HG03342 (cell line): ENCODE results near the gene ZNF280B.
A peak's percentile ranks its signal among the peaks of the same experiment; 100 is the strongest.

Experiments
- ATAC-seq: cut with Tn5 transposase; IDR thresholded peaks from one replicate; pipeline ENCODE4 v1.9.1; 2021; ENCODE audit warnings: mild to moderate bottlenecking, moderate library complexity; ENCODE audit not compliant: unreplicated experiment

ZNF280B gene, protein sequence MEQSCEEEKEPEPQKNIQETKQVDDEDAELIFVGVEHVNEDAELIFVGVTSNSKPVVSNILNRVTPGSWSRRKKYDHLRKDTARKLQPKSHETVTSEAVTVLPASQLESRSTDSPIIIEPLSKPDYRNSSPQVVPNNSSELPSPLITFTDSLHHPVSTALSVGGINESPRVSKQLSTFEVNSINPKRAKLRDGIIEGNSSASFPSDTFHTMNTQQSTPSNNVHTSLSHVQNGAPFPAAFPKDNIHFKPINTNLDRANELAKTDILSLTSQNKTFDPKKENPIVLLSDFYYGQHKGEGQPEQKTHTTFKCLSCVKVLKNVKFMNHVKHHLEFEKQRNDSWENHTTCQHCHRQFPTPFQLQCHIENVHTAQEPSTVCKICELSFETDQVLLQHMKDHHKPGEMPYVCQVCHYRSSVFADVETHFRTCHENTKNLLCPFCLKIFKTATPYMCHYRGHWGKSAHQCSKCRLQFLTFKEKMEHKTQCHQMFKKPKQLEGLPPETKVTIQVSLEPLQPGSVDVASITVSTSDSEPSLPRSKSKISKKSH

DNA sequence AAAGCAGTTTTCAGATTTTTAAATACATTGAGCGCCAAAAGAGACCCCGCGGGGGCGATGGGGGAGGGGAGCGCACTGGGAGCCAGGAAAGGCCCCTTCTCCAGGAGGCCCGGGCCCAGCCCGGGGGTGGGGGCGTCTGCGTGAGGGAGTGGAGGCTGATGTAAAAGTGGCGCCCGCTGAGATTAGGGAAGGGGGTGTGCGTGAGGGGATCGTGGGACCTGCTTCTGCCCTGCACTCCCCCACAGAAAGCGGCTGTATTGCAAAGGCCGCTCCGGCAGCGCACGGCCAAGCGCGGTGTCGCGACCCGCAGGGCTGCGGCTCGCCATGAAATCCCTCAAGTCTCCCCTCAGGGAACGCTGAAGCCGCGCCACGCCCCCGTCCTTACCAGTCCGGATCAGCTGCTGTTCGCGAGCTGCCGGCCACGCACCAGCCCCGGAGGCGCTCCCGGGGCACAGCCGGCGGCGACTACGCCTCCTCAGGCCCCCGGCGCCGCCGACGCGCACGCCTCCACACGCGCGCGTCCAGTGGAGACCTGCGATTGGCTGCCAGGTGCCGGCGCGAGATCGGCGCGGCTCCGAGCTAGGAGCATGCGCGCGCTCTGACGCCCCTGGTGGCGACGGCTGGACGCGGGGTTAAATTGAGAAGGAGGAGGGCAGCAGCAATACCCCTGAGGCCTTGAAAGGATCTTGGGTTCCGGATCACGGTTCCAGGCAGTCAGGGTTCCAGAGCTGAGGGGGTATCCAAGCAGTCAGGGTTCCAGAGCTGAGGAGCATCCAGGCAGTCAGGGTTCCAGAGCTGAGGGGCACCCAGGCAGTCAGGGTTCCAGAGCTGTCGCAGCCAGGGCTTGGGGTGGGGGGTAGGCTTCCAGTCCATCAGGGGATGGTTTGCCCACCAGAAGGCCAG, at the start of gene ZNF280B:
Gene ZNF280B (minus strand): TSS at position 469 of the 903 bp plus-strand sequence. CDS start 19,344 bp downstream, outside the sequence.
- ATAC-seq, result peak; percentile 76

DNA sequence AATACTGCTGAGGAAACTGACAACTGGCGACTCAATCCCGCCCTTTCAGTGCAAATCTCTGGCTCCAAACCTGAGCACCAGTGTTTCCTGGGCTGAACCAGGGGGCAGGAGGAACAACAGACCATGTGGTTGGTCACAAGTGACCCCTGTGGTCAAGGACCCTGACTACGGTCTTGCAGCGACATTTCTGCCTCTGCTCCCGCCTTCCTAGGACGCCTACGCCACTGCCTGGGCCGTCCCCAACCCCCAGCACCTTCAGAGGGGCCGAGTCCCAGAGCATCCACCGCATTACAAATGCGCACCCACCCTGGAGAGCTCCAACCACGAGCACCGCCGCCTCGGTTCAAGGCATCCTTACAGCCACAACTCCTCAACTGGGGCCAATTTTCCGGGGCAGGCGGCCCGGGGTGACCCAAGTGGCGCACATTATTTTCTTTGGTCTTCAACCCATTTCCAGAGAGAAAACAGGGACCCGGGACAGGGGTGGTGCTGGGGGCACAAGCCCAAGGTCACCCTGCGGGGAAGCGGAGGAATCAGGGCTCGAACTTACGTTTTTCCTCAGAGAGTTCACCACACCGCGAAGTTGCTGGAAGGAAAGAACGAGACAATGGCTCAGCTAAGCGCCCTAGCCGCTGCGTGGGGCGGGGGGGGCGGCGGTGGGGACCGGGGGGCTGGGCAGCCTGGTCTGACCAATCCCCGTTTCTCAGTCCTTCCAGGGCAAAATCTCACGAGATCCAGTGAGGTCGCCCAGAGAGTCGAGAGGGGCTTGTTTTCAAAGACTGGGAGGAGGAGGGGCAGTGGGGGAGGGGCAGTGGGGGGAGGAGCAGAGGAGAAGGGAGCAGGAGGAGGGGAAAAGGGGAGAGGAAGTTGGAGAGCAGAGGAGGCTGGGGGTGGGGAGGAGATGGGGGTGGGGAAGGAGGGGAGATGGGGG, 48.7 kb upstream of the ZNF280B start:
- ATAC-seq, result no peak

DNA sequence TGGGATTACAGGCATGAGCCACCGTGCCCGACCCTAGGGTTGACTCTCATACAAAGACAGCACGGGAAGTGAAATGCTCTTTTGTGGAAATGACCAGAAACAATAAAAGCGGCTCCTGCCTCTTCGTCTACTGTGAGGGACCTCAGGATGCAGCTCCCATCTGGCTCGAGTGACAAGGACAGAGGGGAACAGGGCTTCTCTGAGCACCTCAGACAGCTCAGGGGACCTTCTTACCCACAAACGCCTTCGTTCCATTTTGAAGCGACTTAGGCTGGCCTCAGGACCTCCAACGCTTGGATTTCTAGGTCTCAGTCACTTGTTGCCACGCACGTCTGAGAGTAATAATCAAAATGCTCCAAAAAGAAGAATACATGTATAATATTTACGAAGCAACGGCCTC, 48.0 kb upstream of the ZNF280B start:
- ATAC-seq, result no peak

DNA sequence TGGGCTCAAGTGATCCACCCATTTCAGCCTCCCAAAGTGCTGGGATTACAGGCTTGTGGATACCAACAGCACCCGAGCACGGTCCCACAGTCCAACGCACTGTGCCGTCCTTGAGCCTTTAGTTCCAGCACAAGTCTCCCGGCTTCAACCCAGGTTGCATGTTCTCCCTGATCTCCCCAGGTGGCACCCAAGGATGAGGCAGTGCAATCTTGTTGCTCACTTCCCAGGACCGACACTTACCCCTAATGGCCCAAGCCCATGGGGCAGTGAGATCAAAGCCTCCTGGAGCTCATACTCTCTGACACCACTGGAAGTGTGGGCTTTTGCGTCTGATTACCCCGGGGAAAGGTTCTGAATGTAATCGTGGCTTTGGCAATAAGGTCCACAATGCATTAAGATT, 47.1 kb upstream of the ZNF280B start:
- ATAC-seq, result no peak

DNA sequence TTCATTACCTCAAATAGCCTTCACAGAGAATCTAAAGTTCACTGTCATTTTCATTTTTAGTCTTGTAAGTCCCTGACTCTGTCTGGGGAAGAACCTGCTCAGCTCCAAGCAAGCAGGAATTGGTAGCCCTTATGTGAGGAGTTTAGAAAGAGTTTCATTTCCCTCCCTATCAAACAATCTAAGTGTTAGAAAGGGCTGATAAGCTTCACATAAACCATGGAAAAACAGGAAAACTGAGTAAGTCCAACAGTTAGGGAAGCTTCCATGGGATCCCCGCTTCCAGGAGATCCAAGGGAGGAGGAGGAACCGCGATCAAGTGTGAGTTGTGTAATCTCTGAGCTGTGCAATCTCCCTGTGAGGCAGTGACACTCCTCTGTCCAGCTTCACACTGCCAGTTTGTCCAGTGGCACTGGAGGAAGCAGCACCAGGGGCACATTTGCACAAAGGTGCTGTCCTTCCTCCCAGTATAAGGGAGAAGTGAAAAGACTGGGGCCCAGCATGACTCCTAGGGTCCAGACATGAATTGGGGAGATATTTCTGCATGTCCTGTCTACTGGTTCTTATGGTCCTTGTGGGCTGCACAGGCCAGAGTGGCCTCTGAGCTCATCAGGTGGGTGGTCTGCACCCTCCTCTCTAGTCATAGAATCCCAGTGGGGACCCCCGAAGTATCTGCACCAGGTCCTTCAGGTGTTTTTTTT, 46.2 kb upstream of the ZNF280B start:
- no peak for ATAC-seq

DNA sequence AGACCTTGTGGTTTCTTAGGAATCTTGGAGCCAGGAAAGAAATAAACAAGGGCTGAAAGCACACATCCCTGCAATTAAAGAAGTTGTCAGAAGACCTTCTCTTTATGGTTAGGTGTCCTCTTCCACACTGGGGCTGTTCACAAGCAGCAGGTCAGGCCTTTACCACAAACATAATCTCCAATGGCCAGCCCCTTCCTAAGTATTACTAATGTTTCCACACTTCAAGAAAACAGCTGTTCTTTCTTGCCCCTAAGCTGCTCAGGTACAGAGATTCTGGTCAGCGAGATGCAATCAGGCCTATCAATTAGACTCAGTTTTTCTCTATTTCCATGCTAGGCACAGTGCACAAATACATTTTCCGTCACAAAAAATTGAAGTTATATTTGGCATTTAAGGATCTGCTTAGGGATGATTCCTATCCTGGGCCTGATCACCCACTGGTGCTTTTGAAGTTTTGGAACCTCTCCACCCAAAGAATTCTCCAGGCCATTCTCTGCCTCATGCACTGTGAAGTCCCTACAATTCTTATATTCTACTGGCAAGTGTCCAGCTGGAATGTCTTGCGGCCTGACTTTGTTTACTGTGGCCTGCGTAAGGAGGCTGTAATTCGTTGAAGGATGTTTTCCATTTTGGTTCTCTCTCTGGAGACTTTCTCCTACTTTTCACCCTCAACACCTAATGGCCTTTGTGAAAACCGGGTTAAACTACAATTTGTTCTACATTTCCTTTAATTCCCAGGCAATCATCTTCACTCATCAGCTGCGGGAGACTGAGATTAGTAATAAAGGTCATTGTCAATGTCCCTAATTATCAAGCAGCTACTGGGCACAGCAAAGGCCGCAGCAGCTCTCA, 45.4 kb upstream of the ZNF280B start:
- no peak for ATAC-seq

DNA sequence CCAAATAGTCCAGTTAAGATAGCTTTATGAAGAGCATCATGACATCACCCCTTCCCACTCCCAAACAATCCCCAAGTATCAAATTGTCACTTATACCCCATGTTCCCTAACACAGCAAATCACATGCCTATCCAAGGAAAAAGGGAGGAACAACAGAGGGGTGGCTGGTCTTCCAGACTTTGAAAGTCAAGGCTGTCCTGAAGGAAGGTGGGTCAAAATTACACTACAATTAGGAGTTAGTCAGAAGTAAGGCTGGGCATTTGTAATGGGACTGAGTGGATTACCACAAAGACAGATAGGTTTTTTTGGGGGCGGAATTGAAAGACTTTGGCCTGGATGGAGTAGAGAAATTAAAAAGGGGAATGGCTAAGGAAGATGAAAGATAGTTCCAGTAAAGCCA, 44.6 kb upstream of the ZNF280B start:
- ATAC-seq, result no peak

DNA sequence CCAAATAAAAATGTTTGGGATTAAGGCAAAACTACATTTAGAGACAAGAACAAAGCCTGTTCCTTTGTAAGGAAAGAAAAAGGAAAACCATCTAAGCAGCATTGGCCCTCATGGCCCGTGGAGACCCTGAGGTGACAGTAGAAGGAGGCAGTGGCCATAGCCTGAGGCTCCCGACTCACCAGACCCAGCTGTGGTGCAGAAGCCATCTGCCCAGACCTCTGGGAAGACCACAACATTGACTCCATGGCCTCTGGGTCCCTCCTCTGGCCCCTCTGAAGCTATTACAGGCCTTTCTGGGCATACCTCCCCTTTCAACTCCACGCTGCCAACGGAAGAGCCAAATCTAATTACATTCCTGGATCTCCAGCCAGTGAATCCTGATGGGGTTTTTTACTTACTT, 44.1 kb upstream of the ZNF280B start:
- ATAC-seq, result no peak

DNA sequence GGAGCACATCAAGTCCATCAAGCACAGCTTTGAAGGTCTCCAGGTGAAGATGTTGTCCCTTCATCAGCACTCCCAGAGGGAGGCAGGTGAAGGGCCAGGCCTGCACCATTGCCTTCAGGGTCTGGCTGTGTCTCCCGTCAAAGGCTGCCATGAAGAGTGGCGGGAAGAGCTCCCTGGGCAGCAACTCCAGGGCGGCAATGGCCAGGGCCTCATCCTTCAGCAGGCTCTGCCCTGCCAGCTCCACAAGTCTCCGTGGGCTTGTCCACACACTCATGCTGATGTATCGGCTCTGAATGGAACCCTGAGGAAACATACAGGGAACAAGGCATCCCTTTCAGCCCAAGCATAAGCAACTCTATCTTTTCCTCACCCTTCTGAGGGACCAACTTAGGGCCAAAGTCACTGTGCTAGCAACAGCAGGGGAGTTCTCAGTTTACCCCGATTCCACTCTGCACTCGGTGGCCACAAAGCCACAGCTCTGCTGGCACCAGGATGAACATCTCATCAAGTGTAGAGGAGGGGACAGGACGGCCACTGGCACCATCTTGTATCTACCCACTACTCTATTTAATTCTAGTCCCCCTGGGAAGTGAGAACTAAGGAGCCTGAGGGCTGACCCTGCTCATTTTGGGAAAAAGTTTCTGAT, 42.4 kb upstream of the ZNF280B start:
- no peak for ATAC-seq

DNA sequence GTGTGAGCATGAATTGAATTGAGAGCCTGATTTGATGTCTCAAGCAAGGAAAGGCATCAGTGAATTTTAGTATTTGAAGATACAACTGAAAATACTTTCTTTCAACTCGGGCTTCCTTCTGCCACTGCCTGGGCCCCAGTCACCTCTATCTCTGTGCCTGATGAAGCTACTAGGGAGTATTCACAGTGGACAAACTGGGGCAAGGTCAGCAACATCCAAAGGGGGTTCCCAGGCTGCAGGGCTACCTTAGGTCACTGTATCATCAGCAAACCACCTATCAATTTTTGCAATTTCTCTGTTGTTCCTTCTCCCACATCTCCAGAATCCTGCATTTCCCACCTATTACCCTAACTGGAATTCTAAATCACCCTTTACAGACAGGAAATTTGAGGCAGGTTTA, 40.4 kb upstream of the ZNF280B start:
- ATAC-seq, result no peak

DNA sequence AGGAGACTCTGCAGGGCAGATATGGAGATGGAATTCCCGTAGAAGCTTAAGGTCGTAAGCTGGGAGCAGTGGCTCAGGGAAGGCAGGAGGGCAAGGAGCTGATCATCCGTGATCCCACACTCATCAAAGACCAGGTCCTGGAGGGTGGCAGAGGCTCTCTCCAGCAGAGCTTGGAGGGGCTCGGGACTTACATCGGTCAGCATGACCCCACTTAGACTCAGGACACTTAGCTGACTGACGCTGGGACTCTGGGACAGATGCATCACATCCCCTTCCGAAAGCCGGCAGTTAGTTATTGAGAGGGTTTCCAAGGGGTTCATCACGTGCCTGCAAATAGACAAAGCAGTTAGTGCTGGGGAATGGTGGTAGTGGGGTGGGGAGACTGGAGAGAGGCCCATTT, 39.8 kb upstream of the ZNF280B start:
- ATAC-seq, result no peak

DNA sequence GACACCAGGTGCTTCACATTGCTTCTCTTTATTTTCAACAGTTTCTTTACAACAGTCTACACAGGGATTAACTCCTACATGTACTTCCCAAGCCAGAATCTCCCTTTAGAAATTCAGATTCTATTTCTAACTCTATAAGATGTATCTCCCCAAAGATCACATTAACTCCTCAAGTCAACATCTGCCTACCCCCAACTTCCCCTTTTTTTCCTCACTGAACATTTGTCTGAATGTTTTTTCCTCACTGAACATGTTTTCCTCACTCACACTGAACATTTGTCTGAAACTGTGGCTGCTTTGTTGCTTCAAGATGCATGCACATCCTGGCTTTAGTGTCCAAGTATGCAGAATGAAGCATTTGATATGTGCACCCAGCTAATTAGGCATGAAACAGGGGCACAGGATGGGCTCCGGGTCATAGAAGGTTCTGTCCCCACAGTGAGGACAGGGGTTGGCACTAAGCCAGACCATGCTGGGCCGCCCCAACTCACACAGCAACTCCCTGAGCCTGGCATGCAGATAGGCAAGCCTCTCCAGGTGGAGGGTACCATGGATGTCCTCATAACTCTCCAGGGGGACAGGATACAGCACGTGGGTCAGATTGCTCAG, 39.3 kb upstream of the ZNF280B start:
- ATAC-seq, result no peak

DNA sequence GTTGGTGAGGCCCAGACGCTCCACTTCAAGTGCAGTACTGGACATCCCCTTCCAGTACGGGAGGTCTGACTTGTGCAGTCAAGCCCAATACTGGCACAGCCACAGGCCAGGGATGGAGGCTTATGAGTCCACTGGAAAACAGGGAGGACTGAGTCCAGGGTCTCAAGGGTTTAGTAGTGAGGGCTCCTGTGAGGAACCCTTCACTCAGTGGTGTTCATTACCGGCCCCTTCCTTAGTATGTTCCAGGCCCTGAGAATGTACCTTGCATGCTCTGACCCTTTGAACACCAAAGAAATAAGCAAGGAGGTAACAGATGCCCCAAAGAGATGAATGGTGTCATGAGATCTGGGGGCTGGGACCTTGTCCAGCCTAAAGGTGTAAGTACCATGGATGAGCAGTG, 38.7 kb upstream of the ZNF280B start:
- ATAC-seq, result no peak

DNA sequence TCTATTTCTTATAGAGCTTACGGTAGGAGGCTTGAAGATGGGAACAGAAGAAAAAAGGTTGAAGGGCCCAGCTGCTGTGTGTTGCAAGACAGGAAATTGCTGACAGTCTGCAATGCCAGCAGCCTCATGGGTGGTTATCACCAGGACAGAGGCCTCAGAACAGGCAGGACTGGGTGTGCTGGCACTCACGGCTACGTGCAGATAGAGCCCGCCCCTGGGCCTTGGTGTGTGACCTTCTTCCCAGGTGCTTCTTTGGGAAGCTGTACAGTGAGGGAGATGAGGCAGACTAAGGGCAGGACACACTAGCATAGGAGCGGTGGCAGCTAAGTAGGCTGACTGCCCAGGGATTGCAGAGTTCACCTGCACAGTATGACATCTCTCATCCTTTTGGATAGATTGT, 37.9 kb upstream of the ZNF280B start:
- no peak for ATAC-seq

DNA sequence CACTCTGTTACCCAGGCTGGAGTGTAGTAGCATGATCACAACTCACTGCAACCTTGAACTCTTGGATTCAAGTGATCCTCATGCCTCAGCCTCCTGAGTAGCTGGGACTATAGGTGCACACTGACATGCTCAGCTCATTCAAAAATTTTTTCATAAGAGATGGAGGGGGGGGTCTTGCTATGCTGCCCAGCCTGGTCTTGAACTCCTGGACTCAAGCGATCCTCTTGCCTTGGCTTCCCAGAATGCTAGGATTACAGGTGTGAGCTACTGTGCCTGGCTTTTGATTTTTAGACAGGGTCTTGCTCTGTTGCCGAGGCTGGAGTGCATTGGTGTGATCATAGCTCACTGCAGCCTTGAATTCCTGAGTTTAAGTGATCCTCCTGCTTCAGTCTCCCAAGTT, 36.5 kb upstream of the ZNF280B start:
- ATAC-seq, result no peak

DNA sequence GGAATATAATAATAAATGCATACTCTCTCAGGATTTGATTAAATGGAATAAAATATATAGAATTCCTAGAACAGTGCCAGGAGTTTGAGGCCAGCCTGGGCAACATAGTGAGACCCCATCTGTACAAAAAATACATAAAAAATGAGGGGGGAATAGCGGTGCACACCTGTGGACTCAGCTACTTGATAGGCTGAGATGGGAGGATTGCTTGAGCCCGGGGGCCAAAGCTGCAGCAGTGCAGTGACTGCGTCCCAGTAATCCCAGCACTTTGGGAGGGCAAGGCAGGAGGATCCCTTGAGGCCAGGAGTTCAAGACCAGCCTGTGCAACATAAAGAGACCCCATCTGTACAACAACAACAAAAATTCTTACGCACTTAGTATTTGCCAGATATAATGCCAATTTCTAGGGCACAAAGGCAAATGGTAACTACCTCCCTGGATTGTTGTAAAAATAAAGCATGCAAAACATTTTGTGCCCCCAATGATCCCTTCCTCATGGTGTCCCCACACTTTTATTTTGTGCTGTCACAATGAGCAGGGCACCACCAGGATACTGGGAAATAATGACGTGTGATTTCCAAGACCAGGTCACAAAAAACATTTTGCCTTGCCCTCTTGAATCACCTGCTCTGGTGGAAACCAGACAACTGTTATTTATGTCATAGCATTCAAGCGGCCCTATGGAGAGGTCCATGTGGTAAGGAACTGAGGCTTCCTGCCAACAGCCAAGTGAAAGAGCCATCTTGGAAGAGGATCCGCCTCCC, 29.9 kb upstream of the ZNF280B start:
- ATAC-seq, result no peak

DNA sequence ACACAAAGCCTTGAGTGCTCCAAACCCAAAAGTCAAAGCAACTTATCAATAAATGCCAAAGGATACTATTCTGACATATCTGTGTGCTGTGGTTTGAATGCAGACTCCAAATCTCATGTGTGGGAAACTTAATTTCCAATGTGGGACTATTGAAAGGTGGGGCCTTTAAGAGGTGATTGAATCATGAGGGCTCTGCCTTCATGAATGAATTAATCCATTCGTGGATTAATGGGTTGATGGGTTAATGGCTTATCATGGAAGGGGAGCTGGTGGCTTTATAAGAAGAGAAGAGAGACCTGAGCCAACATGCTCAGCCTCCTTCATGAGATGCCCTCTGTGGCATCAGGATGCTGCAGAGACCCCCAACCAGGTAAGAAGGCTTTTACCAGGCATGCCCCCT, 28.4 kb upstream of the ZNF280B start:
- ATAC-seq, result no peak
